GM13977 (cell line): ENCODE results near the gene CHD6.

Experiments
- DNase-seq: peaks from one replicate; pipeline ENCODE4 v3.0.0; 2012; ENCODE audit warnings: low spot score
- in situ Hi-C: fragments of 300-500 bp; cut with MboI; formaldehyde crosslinking; loops from one replicate; pipeline ENCODE4 v1.12.0; 2022; ENCODE audit warnings: low sequenced_read_pairs, low pct_unique_long_range_greater_than_20kb, mixed read lengths, inconsistent platforms; ENCODE audit not compliant: unreplicated experiment
- TF ChIP-seq, protein P1 (sequence below): IDR thresholded peaks from 2 replicates; pipeline ENCODE4 v1.5.1; 2012; ENCODE audit warnings: mild to moderate bottlenecking, control low read depth; ENCODE audit not compliant: insufficient read depth; ENCODE audit errors: extremely low read depth, missing control alignments

Gene CHD6

DNA sequence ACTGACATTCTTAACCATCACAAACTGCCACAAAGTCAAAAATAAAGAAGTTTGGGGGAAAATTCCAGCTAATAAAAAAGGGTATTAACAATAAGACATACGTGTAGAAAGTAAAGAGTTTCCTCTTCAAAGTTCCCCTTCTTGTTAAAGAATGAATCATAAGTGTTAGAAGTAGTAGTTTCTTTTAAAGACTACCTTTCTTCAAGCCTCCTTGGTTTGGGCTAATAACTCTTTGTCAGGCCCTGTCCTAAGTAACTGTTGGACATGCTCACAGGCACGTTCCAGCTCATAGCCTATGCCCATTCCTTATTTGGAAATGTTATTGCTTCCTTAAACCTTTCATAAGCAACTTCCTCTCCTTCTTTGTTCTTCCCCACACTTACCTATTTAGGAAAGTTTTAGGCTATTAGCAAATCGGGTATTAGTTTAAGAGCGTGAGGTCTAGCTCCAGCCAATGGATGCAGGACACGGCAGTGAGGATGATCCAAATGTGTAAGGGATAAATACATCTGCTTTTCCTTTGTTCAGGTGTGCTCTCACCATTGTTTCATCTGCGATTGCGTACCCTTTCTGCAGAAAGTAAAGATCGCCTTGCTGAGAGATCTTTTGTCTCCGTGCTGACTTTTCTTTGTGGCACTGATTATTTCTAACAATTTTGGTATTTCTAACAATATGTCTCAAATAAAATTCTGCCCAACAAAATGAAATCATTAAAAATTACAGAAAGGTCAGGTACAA lies 64.9 kb downstream of the CHD6 start:
- in situ Hi-C loops: no loop called here
- TF ChIP-seq, protein P1, sequence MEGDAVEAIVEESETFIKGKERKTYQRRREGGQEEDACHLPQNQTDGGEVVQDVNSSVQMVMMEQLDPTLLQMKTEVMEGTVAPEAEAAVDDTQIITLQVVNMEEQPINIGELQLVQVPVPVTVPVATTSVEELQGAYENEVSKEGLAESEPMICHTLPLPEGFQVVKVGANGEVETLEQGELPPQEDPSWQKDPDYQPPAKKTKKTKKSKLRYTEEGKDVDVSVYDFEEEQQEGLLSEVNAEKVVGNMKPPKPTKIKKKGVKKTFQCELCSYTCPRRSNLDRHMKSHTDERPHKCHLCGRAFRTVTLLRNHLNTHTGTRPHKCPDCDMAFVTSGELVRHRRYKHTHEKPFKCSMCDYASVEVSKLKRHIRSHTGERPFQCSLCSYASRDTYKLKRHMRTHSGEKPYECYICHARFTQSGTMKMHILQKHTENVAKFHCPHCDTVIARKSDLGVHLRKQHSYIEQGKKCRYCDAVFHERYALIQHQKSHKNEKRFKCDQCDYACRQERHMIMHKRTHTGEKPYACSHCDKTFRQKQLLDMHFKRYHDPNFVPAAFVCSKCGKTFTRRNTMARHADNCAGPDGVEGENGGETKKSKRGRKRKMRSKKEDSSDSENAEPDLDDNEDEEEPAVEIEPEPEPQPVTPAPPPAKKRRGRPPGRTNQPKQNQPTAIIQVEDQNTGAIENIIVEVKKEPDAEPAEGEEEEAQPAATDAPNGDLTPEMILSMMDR: no peak
- peak; percentile 30 for DNase-seq

GRCh38 chr20:41552295-41553068 lies 65.7 kb downstream of the CHD6 start:
- in situ Hi-C loops: no loop called here
- no peak for DNase-seq
- TF ChIP-seq, protein P1: no peak

DNA sequence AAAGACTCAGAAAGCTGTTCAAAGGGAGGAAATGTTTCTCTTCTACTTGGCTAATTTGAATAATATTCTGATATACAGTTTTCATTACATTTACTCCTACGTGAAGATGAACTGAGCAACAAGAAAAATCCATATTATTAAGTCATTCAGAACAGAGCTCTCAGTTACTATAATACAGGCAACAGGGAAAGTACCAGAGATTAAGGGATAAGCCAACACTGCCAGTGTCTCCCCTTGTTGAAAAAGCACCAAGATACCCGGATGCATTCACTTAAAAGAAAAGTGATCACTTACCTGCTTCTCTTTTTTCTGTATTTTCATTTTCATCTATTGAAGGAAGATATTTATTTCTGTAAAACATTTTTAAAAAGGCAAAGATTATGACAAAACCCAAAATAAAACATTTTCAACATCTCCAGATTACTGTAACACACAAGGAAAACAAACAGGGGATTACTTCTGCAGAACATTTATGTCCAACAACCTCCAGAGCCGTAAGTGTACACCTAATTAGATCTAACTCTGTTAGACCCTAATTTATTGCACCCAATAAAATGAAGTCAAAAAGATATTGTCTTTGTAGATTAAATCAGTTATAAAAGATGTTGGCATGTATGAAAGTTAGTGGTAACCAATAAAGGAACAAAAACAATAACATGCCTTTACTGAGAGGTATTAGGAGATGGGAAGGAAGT lies 67.0 kb downstream of the CHD6 start:
- in situ Hi-C loops: no loop called here
- peak; percentile 42 for DNase-seq
- TF ChIP-seq, protein P1: no peak

- DNase-seq: no peak
- TF ChIP-seq, protein P1: no peak
- in situ Hi-C loops: no loop called here
Observed at GRCh38 chr20:41547221-41547620, 71.0 kb downstream of the CHD6 start.

- in situ Hi-C loops: no loop called here
- TF ChIP-seq, protein P1: no peak
- DNase-seq: no peak
Observed at GRCh38 chr20:41546535-41546934, 71.6 kb downstream of the CHD6 start.

GRCh38 chr20:41544472-41544871 lies 73.7 kb downstream of the CHD6 start:
- TF ChIP-seq, protein P1: no peak
- in situ Hi-C loops: no loop called here
- DNase-seq: no peak
